Measurements from ENCODE around the gene AFAP1.

The AFAP1 gene

GRCh38 chr4:7864685-7865084, 75.0 kb downstream of the AFAP1 start:
- intact Hi-C loops (cut with DNase I; ENCODE audit: low total_unique reads): no loop called here
- TF ChIP-seq CTCF (IDR thresholded peaks at IDR 0.05): no peak
- no peaks in the 10 kb centered on the region for H3K27me3 ChIP-seq
- H3K4me1 ChIP-seq: peaks cover 0 to 13% (median 3%) of the 10 kb centered on the region in 4 donors
- no peak overlapping the region for H3K4me3 ChIP-seq
- no peak overlapping the region for H3K27ac ChIP-seq
- H3K36me3 ChIP-seq: peaks cover 0 to 5% (median 0%) of the 10 kb centered on the region in 3 donors
- H3K9me3 ChIP-seq: no peaks in the 10 kb centered on the region
- no peak for DNase-seq

GRCh38 chr4:7863911-7864681, 75.6 kb downstream of the AFAP1 start:
- no peak overlapping the region for H3K27ac ChIP-seq
- no peak for TF ChIP-seq CTCF (IDR thresholded peaks at IDR 0.05)
- H3K27me3 ChIP-seq: no peaks in the 10 kb centered on the region
- no peak overlapping the region for H3K4me3 ChIP-seq
- no peak for DNase-seq
- intact Hi-C loops (cut with DNase I; ENCODE audit: low total_unique reads): no loop called here
- H3K36me3 ChIP-seq: peaks cover 0 to 5% (median 0%) of the 10 kb centered on the region in 3 donors
- no peaks in the 10 kb centered on the region for H3K9me3 ChIP-seq
- H3K4me1 ChIP-seq: peaks cover 0 to 13% (median 3%) of the 10 kb centered on the region in 4 donors

- intact Hi-C loops (cut with DNase I; ENCODE audit: low total_unique reads): no loop called here
- Histone ChIP-seq H3K4me3 (no peak overlapping the region), H3K36me3 (peaks cover 0 to 5% (median 0%) of the 10 kb centered on the region in 3 donors), H3K27me3 (no peaks in the 10 kb centered on the region), H3K4me1 (peaks cover 0 to 23% (median 6%) of the 10 kb centered on the region in 4 donors), H3K27ac (no peak overlapping the region), H3K9me3 (no peaks in the 10 kb centered on the region)
- DNase-seq: no peak
- TF ChIP-seq CTCF (IDR thresholded peaks at IDR 0.05): no peak
Observed at GRCh38 chr4:7862561-7863192, 77.0 kb downstream of the AFAP1 start.

- no peak for TF ChIP-seq CTCF (IDR thresholded peaks at IDR 0.05)
- no peak overlapping the region for H3K27ac ChIP-seq
- DNase-seq: no peak
- intact Hi-C loops (cut with DNase I; ENCODE audit: low total_unique reads): no loop called here
- H3K27me3 ChIP-seq: no peaks in the 10 kb centered on the region
- H3K36me3 ChIP-seq: peaks cover 0 to 5% (median 0%) of the 10 kb centered on the region in 3 donors
- H3K9me3 ChIP-seq: no peaks in the 10 kb centered on the region
- H3K4me1 ChIP-seq: peaks cover 0 to 35% (median 17%) of the 10 kb centered on the region in 4 donors
- no peak overlapping the region for H3K4me3 ChIP-seq
Observed at GRCh38 chr4:7861440-7861881, 78.2 kb downstream of the AFAP1 start.

- no peak overlapping the region for H3K27ac ChIP-seq
- TF ChIP-seq CTCF (IDR thresholded peaks at IDR 0.05): no peak
- H3K27me3 ChIP-seq: no peaks in the 10 kb centered on the region
- intact Hi-C loops (cut with DNase I; ENCODE audit: low total_unique reads): no loop called here
- H3K36me3 ChIP-seq: peaks cover 0 to 5% (median 0%) of the 10 kb centered on the region in 3 donors
- H3K4me1 ChIP-seq: peaks cover 0 to 36% (median 18%) of the 10 kb centered on the region in 4 donors
- H3K9me3 ChIP-seq: no peaks in the 10 kb centered on the region
- H3K4me3 ChIP-seq: no peak overlapping the region
- no peak for DNase-seq
Observed at GRCh38 chr4:7860600-7861163, 79.0 kb downstream of the AFAP1 start.
